GM23338 (cell line): Measurements from ENCODE around the gene RAD21L1.

Experiments
- CREB1 ChIP-seq: fragments of 250-450 bp; sonication (Bioruptor Pico); IDR thresholded peaks from 2 replicates; pipeline ENCODE4 v1.5.0; 2020; ENCODE audit warnings: low read depth, mild to moderate bottlenecking, moderate library complexity
- CTCF ChIP-seq, 2 experiments: fragments of 200-600 bp in 1 of 2; sonication (generic) in 1 of 2; conservative IDR thresholded peaks; 2 replicates each; pipeline versions ENCODE4 v1.5.1 to v1.6.1; 2016 to 2017; ENCODE audit warnings: antibody characterized with exemption in 2 of 2, low read depth in 2 of 2, mild to moderate bottlenecking in 2 of 2, moderate library complexity in 1 of 2
- EZH2 ChIP-seq: fragments of 200-600 bp; sonication (generic); IDR thresholded peaks from one replicate; pipeline ENCODE4 v1.8.0; 2017; ENCODE audit warnings: antibody characterized with exemption, mild to moderate bottlenecking, low read depth; ENCODE audit not compliant: unreplicated experiment
- EZH2phosphoT487 ChIP-seq: fragments of 200-600 bp; sonication (generic); IDR thresholded peaks from one replicate; pipeline ENCODE4 v1.8.1; 2018; ENCODE audit warnings: antibody characterized with exemption; ENCODE audit not compliant: unreplicated experiment
- JUNB ChIP-seq: IDR thresholded peaks from one replicate; pipeline ENCODE4 v1.6.1; 2016; ENCODE audit warnings: antibody characterized with exemption; ENCODE audit not compliant: unreplicated experiment
- NANOG ChIP-seq: IDR thresholded peaks from 2 replicates; pipeline ENCODE4 v1.6.1; 2016; ENCODE audit warnings: antibody characterized with exemption, borderline replicate concordance
- POLR2AphosphoS5 ChIP-seq: IDR thresholded peaks from 2 replicates; pipeline ENCODE4 v1.6.1; 2016; ENCODE audit warnings: antibody characterized with exemption, low read depth
- ZNF114 ChIP-seq: fragments of 250-450 bp; sonication (Bioruptor Pico); IDR thresholded peaks from 2 replicates; pipeline ENCODE4 v1.5.0; 2020; ENCODE audit warnings: mild to moderate bottlenecking, moderate library complexity
- ZNF462 ChIP-seq: fragments of 250-450 bp; sonication (Bioruptor Pico); IDR thresholded peaks from 2 replicates; pipeline ENCODE4 v1.5.0; 2020; ENCODE audit warnings: mild to moderate bottlenecking, moderate library complexity
- TF ChIP-seq, protein P1 (sequence below): IDR thresholded peaks from one replicate; pipeline ENCODE4 v1.6.1; 2018; ENCODE audit warnings: antibody characterized with exemption; ENCODE audit not compliant: unreplicated experiment
- TF ChIP-seq, protein P2 (sequence below): IDR thresholded peaks from 2 replicates; pipeline ENCODE4 v1.6.1; 2016; ENCODE audit warnings: antibody characterized with exemption

GRCh38 chr20:1212607-1213396 is 13.0 kb upstream of the RAD21L1 start:
- TF ChIP-seq POLR2AphosphoS5 (no peak), EZH2 (no peak), CTCF (conservative IDR thresholded peaks at IDR 0.05; ENCODE audit: low read depth in 2 of 2) (peak; percentile 74 to 94), EZH2phosphoT487 (no peak), CREB1 (CRISPR knock-in tag) (no peak), JUNB (no peak), ZNF462 (CRISPR knock-in tag) (no peak), ZNF114 (CRISPR knock-in tag) (no peak), NANOG (no peak)
- TF ChIP-seq, protein P1, sequence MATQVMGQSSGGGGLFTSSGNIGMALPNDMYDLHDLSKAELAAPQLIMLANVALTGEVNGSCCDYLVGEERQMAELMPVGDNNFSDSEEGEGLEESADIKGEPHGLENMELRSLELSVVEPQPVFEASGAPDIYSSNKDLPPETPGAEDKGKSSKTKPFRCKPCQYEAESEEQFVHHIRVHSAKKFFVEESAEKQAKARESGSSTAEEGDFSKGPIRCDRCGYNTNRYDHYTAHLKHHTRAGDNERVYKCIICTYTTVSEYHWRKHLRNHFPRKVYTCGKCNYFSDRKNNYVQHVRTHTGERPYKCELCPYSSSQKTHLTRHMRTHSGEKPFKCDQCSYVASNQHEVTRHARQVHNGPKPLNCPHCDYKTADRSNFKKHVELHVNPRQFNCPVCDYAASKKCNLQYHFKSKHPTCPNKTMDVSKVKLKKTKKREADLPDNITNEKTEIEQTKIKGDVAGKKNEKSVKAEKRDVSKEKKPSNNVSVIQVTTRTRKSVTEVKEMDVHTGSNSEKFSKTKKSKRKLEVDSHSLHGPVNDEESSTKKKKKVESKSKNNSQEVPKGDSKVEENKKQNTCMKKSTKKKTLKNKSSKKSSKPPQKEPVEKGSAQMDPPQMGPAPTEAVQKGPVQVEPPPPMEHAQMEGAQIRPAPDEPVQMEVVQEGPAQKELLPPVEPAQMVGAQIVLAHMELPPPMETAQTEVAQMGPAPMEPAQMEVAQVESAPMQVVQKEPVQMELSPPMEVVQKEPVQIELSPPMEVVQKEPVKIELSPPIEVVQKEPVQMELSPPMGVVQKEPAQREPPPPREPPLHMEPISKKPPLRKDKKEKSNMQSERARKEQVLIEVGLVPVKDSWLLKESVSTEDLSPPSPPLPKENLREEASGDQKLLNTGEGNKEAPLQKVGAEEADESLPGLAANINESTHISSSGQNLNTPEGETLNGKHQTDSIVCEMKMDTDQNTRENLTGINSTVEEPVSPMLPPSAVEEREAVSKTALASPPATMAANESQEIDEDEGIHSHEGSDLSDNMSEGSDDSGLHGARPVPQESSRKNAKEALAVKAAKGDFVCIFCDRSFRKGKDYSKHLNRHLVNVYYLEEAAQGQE: no peak
- TF ChIP-seq, protein P2, sequence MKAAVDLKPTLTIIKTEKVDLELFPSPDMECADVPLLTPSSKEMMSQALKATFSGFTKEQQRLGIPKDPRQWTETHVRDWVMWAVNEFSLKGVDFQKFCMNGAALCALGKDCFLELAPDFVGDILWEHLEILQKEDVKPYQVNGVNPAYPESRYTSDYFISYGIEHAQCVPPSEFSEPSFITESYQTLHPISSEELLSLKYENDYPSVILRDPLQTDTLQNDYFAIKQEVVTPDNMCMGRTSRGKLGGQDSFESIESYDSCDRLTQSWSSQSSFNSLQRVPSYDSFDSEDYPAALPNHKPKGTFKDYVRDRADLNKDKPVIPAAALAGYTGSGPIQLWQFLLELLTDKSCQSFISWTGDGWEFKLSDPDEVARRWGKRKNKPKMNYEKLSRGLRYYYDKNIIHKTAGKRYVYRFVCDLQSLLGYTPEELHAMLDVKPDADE: no peak
